ENCODE results near the gene LAX1.

LAX1 gene

GRCh38 chr1:203818399-203818798 lies 53.4 kb downstream of the LAX1 start:
- DNase-seq, result no peak

GRCh38 chr1:203823306-203823705 lies 58.3 kb downstream of the LAX1 start:
- DNase-seq, result no peak

All from T-helper 2 cell (primary cell).